IPS-20b (cell line): ENCODE measurements around the gene FGF2.
"Not testable (repeated sequence)": the region's sequence is repeated elsewhere in the genome, so short reads cannot be mapped to it uniquely, and the experiment has no call there.

Source experiments
- H3K27ac ChIP-seq: one replicate; pipeline ENCODE4 v1.5.1; 2013; ENCODE audit warnings: low read length
- H3K27me3 ChIP-seq: 2 replicates; pipeline ENCODE4 v1.6.1; 2013; ENCODE audit warnings: mild to moderate bottlenecking, low read length, inconsistent platforms; ENCODE audit not compliant: insufficient read depth
- H3K36me3 ChIP-seq: 2 replicates; pipeline ENCODE4 v1.6.1; 2013; ENCODE audit warnings: low read depth, mild to moderate bottlenecking, inconsistent platforms, low read length, moderate library complexity; ENCODE audit not compliant: insufficient read depth
- H3K4me1 ChIP-seq: 2 replicates; pipeline ENCODE4 v1.6.1; 2013; ENCODE audit warnings: mild to moderate bottlenecking, control low read depth, inconsistent platforms, low read length, moderate library complexity; ENCODE audit not compliant: insufficient read depth
- H3K4me3 ChIP-seq: 2 replicates; pipeline ENCODE4 v1.5.1; 2013; ENCODE audit warnings: mild to moderate bottlenecking, low read length, inconsistent platforms
- H3K9ac ChIP-seq: 2 replicates; pipeline ENCODE4 v1.6.1; 2013; ENCODE audit warnings: low read depth, mild to moderate bottlenecking, inconsistent platforms, low read length, moderate library complexity
- H3K9me3 ChIP-seq: 2 replicates; pipeline ENCODE4 v1.6.1; 2013; ENCODE audit warnings: mild to moderate bottlenecking, low read depth, low read length, inconsistent platforms; ENCODE audit not compliant: insufficient read depth

Gene FGF2

GRCh38 chr4:122793811-122794210 lies 32.8 kb upstream of the FGF2 start:
- Histone ChIP-seq H3K27me3 (no peaks in the 10 kb centered on the region), H3K4me1 (peaks cover 39% of the 10 kb centered on the region), H3K36me3 (no peaks in the 10 kb centered on the region), H3K9me3 (no peaks in the 10 kb centered on the region), H3K27ac (no peak overlapping the region), H3K9ac (no peak overlapping the region), H3K4me3 (no peak overlapping the region)

- Histone ChIP-seq H3K4me1 (peaks cover 33% of the 10 kb centered on the region), H3K9ac (peak overlapping the region; percentile 68; the same call in 1 of the 2 replicates), H3K27me3 (no peaks in the 10 kb centered on the region), H3K36me3 (no peaks in the 10 kb centered on the region), H3K9me3 (no peaks in the 10 kb centered on the region), H3K27ac (peak overlapping the region; percentile 32), H3K4me3 (peak overlapping the region; percentile 1; the same call in 1 of the 2 replicates)
Observed at GRCh38 chr4:122796801-122797404, 29.7 kb upstream of the FGF2 start.

DNA sequence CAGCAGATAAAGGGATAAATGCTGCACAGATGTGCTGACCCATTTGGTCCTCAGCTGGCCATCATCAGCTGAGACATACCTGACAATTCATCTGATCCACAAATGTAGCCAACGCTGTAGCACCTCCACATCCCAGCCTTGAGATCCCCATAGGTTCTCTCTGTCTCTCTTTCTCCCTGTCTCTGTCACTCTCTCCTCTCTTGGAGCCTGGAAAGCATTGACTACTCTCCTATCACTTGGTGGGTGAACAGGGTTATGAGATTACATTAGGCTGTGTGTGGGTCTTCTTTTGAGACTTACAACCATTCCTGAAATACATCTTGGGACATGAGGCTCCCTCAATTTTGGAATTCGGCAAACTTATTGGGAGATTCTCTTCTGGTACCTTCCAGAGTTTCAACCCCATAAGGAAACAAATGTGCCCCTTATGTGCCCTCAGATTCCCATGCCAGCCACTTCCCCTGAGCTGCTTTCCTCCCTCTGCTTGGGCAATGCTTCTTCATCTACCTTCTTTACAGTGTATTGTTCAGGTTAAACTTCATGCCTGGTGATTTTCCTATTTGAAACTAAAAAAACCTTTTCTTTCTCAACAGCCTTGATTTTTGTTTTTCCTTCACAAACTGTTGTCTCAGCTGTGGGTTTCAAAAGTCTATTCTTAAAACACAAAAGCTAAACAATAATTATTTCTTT lies 29.1 kb upstream of the FGF2 start:
- Histone ChIP-seq H3K36me3 (no peaks in the 10 kb centered on the region), H3K4me1 (peaks cover 33% of the 10 kb centered on the region), H3K27ac (peak overlapping the region; percentile 32), H3K9ac (peak overlapping the region; percentile 68), H3K27me3 (no peaks in the 10 kb centered on the region), H3K4me3 (no peak overlapping the region; the same call in 1 of the 2 replicates), H3K9me3 (no peaks in the 10 kb centered on the region)

DNA sequence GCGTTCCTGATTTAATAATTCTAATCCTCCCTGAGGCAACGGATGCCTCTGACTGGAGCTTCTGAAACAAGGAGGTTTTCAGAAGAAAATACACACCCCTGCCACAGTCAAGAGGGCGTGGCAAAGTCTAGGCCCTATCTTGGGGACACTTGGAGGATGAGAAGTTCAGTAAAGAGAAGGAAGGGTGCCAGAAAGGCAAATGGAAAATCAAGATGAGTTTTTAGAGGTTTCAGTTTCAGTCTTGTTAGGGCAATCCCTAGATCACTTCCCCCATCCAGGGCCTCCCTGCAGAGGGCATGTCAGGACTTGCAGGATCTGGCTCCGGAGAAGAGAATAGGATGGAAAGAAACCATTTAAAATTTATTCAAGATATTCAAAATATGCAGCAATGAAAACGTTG lies 28.5 kb upstream of the FGF2 start:
- Histone ChIP-seq H3K27me3 (no peaks in the 10 kb centered on the region), H3K9ac (peak overlapping the region; percentile 68), H3K4me1 (peaks cover 32% of the 10 kb centered on the region), H3K4me3 (no peak overlapping the region; the same call in 1 of the 2 replicates), H3K9me3 (no peaks in the 10 kb centered on the region), H3K27ac (peak overlapping the region; percentile 32), H3K36me3 (no peaks in the 10 kb centered on the region)

DNA sequence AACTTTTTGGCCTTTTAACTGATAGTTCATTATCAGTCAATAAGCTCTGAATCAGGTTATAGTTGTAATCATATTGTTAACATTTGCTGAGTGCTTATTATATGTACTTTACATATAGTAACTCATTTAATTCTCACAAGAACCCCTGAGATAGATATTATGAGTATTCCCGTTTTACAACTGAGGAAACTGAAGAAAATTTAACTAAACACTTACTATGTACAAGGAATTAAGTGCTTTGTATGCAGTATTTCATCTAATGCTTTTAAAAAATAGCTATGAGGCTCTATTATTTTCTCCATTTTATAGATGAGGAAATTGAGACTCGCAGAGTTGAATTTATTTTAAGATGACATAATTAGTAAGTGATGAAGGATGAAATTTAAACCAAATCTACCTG lies 27.7 kb upstream of the FGF2 start:
- H3K36me3 ChIP-seq: no peaks in the 10 kb centered on the region
- H3K9me3 ChIP-seq: no peaks in the 10 kb centered on the region
- H3K4me3 ChIP-seq: no peak overlapping the region
- H3K27ac ChIP-seq: peak overlapping the region; percentile 32
- H3K27me3 ChIP-seq: no peaks in the 10 kb centered on the region
- H3K9ac ChIP-seq: peak overlapping the region; percentile 68; the same call in 1 of the 2 replicates
- H3K4me1 ChIP-seq: peaks cover 31% of the 10 kb centered on the region

DNA sequence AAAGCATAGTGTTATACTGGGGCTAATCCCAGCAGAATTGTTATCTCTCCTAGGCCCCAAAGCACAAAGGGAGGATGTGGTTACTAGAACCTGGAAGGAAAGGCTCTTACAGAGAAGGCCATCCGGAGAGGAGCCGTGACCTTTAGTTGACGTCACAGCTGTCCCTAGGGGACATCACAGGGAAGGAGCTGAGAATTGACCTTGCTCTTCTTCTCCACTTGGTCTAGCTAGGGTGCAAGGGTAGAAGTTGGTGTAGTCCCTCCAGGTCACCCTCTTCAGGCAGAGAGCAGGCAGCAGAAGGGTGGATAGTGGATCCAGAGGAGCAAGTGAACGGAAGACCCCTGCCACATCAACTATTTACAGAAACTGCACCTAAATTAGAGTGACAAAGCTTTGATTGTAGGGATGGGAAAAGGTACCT lies 22.8 kb upstream of the FGF2 start:
- Histone ChIP-seq H3K4me3 (no peak overlapping the region), H3K9ac (no peak overlapping the region), H3K9me3 (no peaks in the 10 kb centered on the region), H3K27ac (no peak overlapping the region), H3K27me3 (no peaks in the 10 kb centered on the region), H3K36me3 (no peaks in the 10 kb centered on the region), H3K4me1 (peaks cover under 1% of the 10 kb centered on the region; the same call in 1 of the 2 replicates)

- Histone ChIP-seq H3K36me3 (no peaks in the 10 kb centered on the region), H3K4me1 (no peaks in the 10 kb centered on the region), H3K27me3 (no peaks in the 10 kb centered on the region), H3K9me3 (no peaks in the 10 kb centered on the region), H3K27ac (no peak overlapping the region), H3K4me3 (no peak overlapping the region), H3K9ac (no peak overlapping the region)
Observed at GRCh38 chr4:122806981-122807679, 19.5 kb upstream of the FGF2 start.

DNA sequence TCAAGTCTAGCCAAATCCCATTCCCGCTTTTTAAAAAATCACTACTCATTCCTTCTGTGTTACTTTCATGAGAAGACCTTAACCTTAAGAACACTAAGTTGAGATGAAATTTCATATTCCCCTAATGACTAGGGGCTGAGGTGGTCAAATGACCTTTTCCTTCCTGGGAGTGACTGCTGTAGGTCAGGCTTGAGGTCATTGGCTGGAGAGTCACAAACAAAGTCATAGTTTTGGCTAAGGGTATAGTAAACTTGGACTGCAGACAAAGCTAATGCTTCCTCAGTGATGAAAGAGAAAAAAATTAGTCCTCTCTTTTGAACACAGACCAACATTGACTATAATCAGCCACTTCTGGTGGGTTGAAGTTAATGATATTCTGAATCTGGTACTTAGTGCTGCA lies 16.0 kb upstream of the FGF2 start:
- Histone ChIP-seq H3K27me3 (no peaks in the 10 kb centered on the region), H3K9ac (no peak overlapping the region), H3K36me3 (no peaks in the 10 kb centered on the region), H3K9me3 (no peaks in the 10 kb centered on the region), H3K4me1 (no peaks in the 10 kb centered on the region), H3K27ac (no peak overlapping the region), H3K4me3 (no peak overlapping the region)

- H3K4me3 ChIP-seq: not testable (repeated sequence)
Observed at GRCh38 chr4:122811781-122812180, 14.8 kb upstream of the FGF2 start.

GRCh38 chr4:122812823-122813222 lies 13.8 kb upstream of the FGF2 start:
- H3K9me3 ChIP-seq, H3K27ac ChIP-seq, H3K27me3 ChIP-seq, H3K36me3 ChIP-seq, H3K4me3 ChIP-seq, H3K9ac ChIP-seq, H3K4me1 ChIP-seq: not testable (repeated sequence)

More at GRCh38 chr4:122811781-122812180, 14.8 kb upstream of the FGF2 start:
- not testable (repeated sequence) for H3K36me3 ChIP-seq, H3K4me1 ChIP-seq, H3K9me3 ChIP-seq, H3K9ac ChIP-seq, H3K27ac ChIP-seq, H3K27me3 ChIP-seq

- Histone ChIP-seq H3K36me3 (no peaks in the 10 kb centered on the region), H3K9me3 (no peaks in the 10 kb centered on the region), H3K27ac (no peak overlapping the region), H3K4me1 (no peaks in the 10 kb centered on the region), H3K9ac (no peak overlapping the region), H3K27me3 (no peaks in the 10 kb centered on the region), H3K4me3 (no peak overlapping the region)
Observed at GRCh38 chr4:122814426-122814825, 12.2 kb upstream of the FGF2 start.

GRCh38 chr4:122815248-122815647 lies 11.4 kb upstream of the FGF2 start:
- no peaks in the 10 kb centered on the region for H3K9me3 ChIP-seq
- H3K27ac ChIP-seq: no peak overlapping the region
- no peak overlapping the region for H3K4me3 ChIP-seq
- no peaks in the 10 kb centered on the region for H3K27me3 ChIP-seq
- H3K9ac ChIP-seq: no peak overlapping the region
- no peaks in the 10 kb centered on the region for H3K4me1 ChIP-seq
- H3K36me3 ChIP-seq: no peaks in the 10 kb centered on the region
